Hematopoietic multipotent progenitor cell treated with erythropoietin and hydrocortisone succinate and interleukin-3 and kit ligand, for 15 days (in vitro differentiated cells): Measurements from ENCODE around the gene CRYBG1.

ENCODE experiments used
- DNase-seq: peaks from one replicate; pipeline ENCODE4 v3.0.0-alpha.2; 2015; ENCODE audit warnings: low spot score

CRYBG1 gene

DNA sequence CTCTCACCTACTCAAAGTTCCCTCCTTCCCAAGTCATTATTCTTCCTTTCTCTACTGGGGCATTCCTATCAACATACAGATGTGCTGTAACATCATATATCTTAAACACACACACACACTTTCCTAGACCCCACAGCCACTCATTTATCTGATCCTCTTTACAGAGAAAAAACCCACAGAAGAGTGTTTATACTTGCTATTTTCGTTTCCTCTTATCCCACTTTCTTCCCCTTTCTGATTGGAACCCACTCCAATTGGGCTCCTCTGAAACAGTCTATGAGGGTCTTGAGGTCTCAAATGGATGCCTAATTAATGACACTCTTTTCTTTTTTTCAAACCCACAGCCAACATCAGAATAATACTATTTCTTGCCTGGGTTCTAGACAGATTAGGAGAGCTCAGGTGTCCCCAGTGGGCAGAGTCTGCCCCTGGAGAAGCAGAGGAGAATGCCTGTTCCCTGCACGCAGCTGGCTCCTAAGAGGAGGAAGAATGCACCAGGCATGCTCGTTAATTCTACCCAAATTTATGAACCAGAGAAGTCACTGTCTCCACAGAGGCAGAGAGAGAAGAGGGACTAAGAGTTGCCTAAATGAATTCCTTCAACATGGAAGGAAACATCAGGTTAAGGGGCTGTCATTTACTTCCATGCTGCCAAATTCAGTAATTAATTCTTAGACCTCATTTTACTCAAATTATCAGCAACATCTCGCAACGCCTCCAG is 65.9 kb downstream of the CRYBG1 start:
- no peak for DNase-seq

DNA sequence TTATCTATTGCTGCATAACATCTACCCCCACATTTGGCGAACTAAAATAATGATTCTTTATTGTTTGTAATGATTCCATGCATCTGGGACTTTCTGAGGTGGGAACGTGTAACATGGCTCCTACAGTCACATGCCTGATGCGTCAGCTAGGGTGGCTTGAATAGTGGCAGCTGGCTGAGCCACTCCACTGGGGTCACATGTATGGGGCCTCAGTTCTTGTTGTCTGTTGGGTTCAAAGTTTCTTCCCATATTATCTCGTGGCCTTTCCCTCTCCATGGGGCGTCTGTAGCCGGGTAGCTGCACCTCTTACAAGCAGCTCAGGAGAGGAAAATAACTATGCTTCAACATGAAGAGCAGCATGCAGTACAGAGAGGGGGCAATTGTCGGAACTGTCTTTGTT is 69.9 kb downstream of the CRYBG1 start:
- DNase-seq: no peak

DNA sequence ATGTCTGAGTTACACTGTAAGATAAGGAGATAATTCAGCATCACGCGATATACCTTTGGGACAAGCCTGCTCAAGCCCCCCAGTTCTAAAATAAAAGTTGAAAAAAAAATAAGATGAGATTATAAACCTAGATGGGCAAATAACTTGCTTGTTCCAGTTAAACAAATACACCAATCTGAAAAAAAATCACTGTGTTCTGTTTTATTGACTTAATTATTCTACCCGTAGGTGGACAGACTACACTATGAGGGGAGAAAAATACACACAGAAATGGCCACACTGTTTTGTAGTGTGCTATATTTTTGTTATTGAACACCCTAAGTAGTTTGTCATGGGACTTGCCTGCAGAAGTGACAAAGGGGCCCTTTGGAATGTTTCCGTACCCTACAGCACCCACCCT is 70.9 kb downstream of the CRYBG1 start:
- DNase-seq: no peak

DNA sequence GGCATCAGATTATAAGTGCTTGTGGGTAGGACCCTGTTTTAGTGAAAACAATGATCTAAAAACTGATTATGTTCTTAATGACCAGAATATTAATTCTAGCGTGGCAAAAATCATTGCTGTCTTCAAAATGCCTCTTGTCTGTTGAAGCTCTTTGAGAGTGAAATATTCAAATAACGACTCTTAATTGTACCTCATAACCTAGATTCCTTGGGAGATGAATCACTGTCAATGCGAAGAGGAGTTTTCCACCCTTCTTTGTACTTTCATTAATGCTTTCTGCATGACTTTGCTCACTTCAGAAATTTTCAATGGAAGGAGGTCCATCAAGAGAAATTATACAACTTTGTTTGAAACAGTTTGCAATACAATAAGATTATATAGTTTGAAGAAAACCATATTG is 71.5 kb downstream of the CRYBG1 start:
- DNase-seq: no peak

DNA sequence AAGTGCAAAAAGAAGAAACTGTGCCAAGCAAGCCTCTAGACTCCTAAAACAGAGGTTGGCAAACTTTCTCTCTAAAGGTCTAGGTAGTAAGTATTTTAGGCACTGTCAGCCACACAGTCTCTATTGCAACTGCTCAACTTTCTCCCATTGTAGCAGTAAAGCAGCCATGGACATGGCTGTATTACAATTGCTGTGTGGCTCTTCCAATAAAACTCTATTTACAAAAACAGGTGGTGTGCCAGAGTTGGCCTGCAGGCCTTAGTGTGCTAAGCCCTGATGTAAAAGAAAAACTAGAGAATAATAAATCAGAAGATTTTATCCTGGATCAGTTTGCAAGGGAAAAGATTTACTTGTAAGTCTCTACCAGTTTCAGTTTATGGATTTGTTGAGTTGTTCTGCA is 74.0 kb downstream of the CRYBG1 start:
- no peak for DNase-seq

DNA sequence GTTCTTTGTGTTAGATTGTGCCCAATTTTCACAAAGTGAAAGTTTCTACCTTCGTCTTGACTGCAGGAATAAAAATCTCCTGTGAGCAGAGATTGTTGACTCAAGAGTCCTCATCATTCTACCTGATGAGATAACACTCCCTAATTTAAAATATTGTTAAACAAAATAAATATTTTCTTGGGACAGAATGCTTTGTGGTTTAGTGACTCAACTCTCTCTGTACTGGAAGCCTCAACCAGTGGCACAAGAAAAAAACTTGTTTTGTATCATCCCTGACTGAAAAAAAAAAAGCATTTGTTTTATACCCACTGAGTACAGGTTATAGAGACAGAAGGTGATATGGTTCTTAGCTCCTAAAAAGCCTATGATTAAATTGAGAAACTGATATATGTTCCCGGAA is 78.9 kb downstream of the CRYBG1 start:
- DNase-seq: no peak

GRCh38 chr6:106440546-106440945 is 80.0 kb downstream of the CRYBG1 start:
- DNase-seq: no peak

DNA sequence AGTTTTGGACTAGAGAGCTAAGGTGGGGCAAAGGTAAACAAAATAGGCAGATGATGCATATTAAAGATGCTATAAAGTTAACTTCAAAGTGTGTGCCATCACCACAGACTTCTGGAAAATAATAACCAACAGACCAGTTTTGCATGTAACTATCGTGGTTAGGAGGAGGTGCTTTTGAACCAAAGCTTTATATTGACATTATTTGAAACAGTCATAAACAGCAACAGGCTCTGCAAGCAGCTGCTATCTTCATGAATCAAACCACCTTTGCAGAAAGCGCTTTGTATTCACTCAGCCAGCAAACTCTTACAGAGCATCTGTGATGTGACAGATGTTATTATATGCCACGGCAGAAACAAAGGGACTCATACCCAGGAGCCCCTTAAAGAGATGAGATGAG is 81.9 kb downstream of the CRYBG1 start:
- DNase-seq: no peak

DNA sequence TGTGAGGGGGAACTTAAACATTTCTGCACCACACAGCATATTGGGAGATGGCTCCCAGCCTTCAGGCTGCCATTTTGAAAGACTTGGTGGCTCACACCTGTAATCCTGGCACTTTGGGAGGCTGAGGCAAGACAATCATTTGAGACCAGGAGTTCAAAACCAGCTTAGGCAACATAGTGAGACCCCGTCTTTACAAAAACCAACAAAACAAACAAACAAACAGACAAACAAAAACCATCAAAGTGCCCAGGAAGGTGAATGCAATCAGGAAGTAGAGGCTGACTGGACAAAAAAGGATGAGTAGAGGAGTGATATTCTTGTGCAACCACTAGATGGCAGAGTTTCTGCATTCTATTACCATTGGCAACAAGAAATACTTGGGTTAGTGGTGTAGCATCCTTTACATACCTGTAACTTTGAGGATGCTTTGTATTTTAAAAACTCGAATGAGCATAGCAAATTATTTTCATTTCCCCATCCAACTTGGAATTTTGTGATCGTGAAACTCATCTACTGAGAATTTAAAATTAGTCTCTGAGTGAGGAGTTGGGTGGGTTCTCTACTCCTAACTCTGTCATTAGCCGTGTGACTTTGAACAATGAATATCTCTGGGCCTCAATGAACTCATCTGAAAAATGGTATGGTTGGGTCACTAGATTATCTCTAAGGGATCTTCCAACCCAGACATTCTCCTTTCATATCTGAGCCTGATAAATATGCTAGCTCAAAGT is 84.4 kb downstream of the CRYBG1 start:
- peak; percentile 70 for DNase-seq

DNA sequence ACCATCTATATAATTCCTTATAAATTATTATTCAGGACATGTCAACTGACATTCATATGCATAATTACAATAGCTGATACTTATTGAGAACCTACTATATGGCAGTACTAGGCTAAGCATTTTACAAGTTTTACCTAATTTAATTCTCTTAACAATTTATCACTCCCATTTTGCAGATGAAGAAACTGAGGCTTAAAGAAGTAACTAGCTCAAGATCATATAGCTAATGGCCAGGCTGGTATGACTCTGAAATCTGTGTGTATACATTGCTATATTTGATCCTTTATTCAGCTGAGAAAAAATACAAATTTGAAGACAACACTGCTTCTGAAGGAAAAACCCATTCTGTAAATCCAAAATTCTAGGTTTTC is 85.0 kb downstream of the CRYBG1 start:
- no peak for DNase-seq

GRCh38 chr6:106446287-106446885 is 85.9 kb downstream of the CRYBG1 start:
- peak; percentile 22 for DNase-seq

DNA sequence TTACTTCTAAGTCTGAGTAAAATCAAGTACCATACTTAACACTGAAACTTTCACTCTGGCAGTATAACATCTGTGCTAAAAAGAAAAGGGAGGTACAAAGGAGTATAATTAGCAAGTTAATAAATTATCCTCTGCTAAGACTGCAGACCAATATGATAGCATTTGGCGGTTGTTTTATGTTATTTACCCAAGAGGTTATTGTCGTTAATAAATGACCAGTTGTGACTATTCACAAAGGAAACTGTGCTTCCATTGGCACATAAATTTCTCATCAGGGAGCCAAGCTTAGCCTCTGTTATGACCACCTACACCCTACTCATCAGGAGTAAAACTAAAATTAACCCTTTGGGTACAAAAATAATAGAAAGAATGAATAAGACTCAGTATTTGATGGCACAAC is 86.5 kb downstream of the CRYBG1 start:
- DNase-seq: no peak

- DNase-seq: no peak
Observed at GRCh38 chr6:106448000-106448426, 87.5 kb downstream of the CRYBG1 start.

DNA sequence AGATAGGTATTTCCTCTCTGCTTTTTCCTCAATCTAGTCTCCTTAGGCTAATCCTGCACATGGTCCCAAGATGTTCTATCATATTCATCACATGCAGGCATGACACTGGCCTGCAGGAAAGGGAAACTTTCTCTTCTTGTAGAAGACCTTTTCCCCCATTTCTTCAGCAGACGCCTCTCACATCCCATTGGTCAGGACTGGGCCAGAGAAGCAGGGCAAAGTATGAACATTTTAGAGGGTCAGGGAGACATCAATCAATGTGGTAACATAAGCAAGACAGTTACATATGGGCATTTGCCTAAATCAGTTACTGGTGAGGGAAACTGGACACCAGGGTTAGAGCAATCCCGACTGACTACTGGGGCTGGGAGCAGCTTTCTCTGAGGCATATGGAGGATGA is 90.1 kb downstream of the CRYBG1 start:
- no peak for DNase-seq

DNA sequence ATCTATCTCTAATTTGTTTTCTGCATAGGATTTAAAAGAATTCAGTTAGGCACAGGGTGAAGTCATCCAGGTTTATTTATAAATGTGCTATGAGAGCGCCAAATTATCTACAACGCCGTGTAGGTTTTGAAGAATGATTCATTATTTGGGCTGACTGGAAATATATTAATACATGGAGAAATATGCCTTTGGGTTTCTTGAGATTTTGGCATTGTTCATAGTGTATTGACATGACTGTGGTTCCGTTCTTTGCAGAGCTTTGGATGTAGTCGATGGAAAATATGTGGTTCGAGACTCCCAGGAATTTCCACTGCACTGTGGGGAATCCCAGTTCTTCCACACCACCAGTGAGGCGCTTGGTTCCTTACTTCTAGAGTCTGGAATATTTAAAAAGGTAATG is 90.9 kb downstream of the CRYBG1 start:
- no peak for DNase-seq

- DNase-seq: no peak
Observed at GRCh38 chr6:106452628-106453027, 92.1 kb downstream of the CRYBG1 start.

GRCh38 chr6:106453756-106454367 is 93.3 kb downstream of the CRYBG1 start:
- no peak for DNase-seq

DNA sequence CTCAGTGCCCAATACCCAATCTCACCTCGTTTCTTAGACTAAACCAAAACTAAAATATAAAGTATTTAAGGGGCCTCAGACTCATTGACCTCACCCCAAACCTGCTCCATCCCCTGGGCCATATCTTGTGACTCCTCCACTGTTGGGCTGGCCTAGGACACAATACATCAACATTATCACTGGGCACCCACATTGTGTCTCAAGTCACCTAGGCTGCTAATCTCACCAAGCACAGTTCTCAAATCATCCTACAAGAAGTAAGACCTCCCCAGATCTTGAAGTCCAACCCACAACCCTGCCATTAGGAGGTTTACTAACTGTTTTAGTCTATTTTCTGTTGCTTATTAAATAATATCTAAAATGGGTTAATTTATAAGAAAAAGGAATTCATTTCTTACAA is 96.2 kb downstream of the CRYBG1 start:
- no peak for DNase-seq

DNA sequence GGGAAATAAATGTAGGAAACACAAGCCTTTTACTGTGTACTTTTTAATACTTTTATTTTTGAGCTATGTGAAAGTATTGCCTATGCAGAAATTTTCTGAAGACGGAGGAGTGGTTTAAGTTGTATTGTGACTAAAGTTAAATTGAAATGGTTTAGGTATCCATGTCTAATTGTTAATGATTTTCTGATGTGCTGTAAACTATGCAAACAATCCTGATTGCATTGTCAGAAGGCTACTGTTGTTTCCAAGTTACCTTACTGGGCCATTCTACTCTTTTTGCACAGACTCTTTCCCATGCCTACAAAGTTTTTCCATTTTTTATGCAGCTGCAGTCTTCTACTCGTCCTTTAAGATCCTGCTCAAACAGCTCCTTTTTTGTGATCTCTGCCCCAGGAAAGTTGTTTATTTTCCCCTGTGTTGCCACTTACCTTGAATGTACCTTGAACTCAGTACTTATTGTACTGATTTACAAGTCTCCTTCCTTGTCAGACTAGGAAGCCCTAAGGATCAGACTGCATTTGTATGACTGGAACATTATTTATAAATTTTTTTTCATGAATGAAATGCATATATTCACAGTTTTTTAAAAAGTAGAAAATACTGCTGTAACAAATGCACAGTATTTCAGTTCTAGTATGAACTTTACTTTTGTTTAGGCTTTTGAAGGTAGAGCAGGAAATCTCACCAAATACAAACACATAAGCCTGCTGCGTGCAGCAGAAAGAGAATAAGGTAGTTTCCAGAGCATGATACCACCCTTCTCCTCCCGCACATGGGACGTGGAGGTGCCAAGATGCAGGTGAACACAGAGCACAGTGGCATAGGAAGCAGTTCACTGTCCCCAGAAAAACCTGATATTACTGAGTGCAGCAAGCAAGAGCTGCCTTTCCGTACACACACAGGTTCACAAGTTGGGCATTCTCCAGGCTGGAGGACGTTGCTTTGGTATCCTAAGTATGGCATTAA is 97.8 kb downstream of the CRYBG1 start:
- DNase-seq: no peak

DNA sequence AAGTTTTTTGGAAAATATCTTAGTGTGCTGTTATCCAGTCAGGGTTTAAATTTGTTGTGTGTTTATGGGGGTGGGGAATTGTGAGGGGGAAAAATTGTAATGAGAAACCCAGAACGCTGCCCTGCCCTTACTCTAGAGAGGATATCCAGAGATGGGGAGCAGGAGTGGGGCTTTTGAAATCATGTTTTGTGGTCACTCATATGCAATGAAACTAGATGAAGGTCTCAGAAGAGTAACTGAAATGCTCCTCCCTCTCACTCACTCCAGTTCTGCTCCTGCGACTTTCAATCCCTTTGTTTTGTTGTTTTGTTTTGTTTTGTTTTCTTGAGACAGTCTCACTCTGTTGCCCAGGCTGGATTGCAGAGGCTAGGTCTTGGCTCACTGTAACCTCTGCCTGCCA is 100.0 kb downstream of the CRYBG1 start:
- DNase-seq: no peak

DNA sequence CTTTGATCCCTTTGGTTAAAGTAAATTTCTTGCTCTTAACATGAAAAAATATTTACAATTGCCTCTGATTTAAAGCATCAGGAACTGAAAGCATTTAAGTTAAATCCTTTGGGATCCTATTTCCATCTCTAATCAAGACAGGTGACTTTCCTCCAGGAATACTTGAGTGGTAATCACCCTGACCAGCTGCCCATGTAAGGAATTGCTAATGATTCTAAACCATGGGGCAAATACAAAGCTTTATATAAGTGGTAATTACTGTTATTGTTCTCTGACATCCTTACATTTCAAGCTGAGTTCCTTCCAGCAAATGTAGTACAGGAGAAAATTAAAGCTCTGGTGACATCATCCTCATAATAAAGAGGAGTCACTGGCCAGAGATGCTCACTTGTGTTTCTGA is 100.6 kb downstream of the CRYBG1 start:
- no peak for DNase-seq
